Liver (tissue), 9 donors: Measurements from ENCODE around the gene HSPB3. TPM values are rescaled to one million over a fixed set of nuclear protein-coding genes. Genes with fewer than 3 reads are reported as not detected.

Source experiments
- DNase-seq: peaks from one replicate; pipeline ENCODE4 v3.0.0-alpha.2; 2017; ENCODE audit warnings: low spot score
- H3K27ac ChIP-seq, 2 donors: one replicate each; pipeline ENCODE4 v1.7.0; 2013; ENCODE audit warnings: inconsistent platforms in 2 of 2, low read length in 2 of 2, control low read depth in 1 of 2, low read depth in 1 of 2, mild to moderate bottlenecking in 1 of 2
- H3K27me3 ChIP-seq, 4 donors: one replicate each; pipeline versions ENCODE4 v1.6.1 to v1.7.0; 2013; ENCODE audit warnings: low read length in 3 of 4, inconsistent platforms in 1 of 4, mild to moderate bottlenecking in 1 of 4, moderate library complexity in 1 of 4; ENCODE audit not compliant: control insufficient read depth in 4 of 4, insufficient read depth in 4 of 4
- H3K36me3 ChIP-seq, 4 donors: one replicate each; pipeline versions ENCODE4 v1.6.1 to v1.7.0; 2013; ENCODE audit warnings: low read length in 3 of 4, mild to moderate bottlenecking in 3 of 4, low read depth in 1 of 4, moderate library complexity in 1 of 4; ENCODE audit not compliant: control insufficient read depth in 4 of 4, insufficient read depth in 3 of 4
- H3K4me1 ChIP-seq, 4 donors: one replicate each; pipeline versions ENCODE4 v1.6.1 to v1.7.0; 2013; ENCODE audit warnings: low read length in 3 of 4, mild to moderate bottlenecking in 3 of 4, moderate library complexity in 1 of 4; ENCODE audit not compliant: control insufficient read depth in 4 of 4, insufficient read depth in 4 of 4
- H3K4me3 ChIP-seq, 3 donors: one replicate each; pipeline versions ENCODE4 v1.6.1 to v1.7.0; 2013; ENCODE audit warnings: low read length in 3 of 3, control low read depth in 1 of 3, low read depth in 1 of 3, mild to moderate bottlenecking in 1 of 3
- H3K9ac ChIP-seq, 2 donors: one replicate each; pipeline ENCODE4 v1.7.0; 2013; ENCODE audit warnings: low read length in 2 of 2, mild to moderate bottlenecking in 2 of 2, moderate library complexity in 2 of 2, control low read depth in 1 of 2, low read depth in 1 of 2
- H3K9me3 ChIP-seq, 4 donors: one replicate each; pipeline versions ENCODE4 v1.6.1 to v1.7.0; 2013; ENCODE audit warnings: low read length in 3 of 4; ENCODE audit not compliant: control insufficient read depth in 4 of 4
- CTCF ChIP-seq: fragments of 150-350 bp; IDR thresholded peaks from 2 replicates; pipeline ENCODE4 v1.5.1; 2017; ENCODE audit warnings: improper control_type of control experiment, low read depth, low read length; ENCODE audit not compliant: missing input control
- EGR1 ChIP-seq, 2 donors: IDR thresholded peaks; 2 replicates each; pipeline ENCODE4 v1.6.1; 2016 to 2018; ENCODE audit warnings: antibody characterized with exemption in 2 of 2, low read depth in 2 of 2
- FOXA2 ChIP-seq: IDR thresholded peaks from 2 replicates; pipeline ENCODE4 v1.6.1; 2016; ENCODE audit warnings: antibody characterized with exemption
- GABPA ChIP-seq, 2 donors: IDR thresholded peaks in 1 of 2; conservative IDR thresholded peaks in 1 of 2; 2 replicates each; pipeline ENCODE4 v1.6.1; 2016; ENCODE audit warnings: antibody characterized with exemption in 2 of 2, mild to moderate bottlenecking in 1 of 2, moderate library complexity in 1 of 2
- HNF4A ChIP-seq, 2 donors: conservative IDR thresholded peaks; 2 replicates each; pipeline ENCODE4 v1.6.1; 2016; ENCODE audit warnings: antibody characterized with exemption in 2 of 2, mild to moderate bottlenecking in 2 of 2
- HNF4G ChIP-seq: IDR thresholded peaks from 2 replicates; pipeline ENCODE4 v1.6.1; 2016; ENCODE audit warnings: antibody characterized with exemption
- JUND ChIP-seq, 2 donors: IDR thresholded peaks; 2 replicates each; pipeline ENCODE4 v1.6.1; 2016; ENCODE audit warnings: antibody characterized with exemption in 2 of 2
- MAX ChIP-seq: IDR thresholded peaks from 2 replicates; pipeline ENCODE4 v1.6.1; 2016; ENCODE audit warnings: antibody characterized with exemption
- NR2F2 ChIP-seq: IDR thresholded peaks from 2 replicates; pipeline ENCODE4 v1.6.1; 2016; ENCODE audit warnings: antibody characterized with exemption
- RAD21 ChIP-seq, 2 donors: IDR thresholded peaks; 2 replicates each; pipeline ENCODE4 v1.6.1; 2016; ENCODE audit warnings: antibody characterized with exemption in 2 of 2, mild to moderate bottlenecking in 2 of 2
- REST ChIP-seq: IDR thresholded peaks from 2 replicates; pipeline ENCODE4 v1.6.1; 2016; ENCODE audit warnings: antibody characterized with exemption, mild to moderate bottlenecking
- RXRA ChIP-seq, 2 donors: IDR thresholded peaks; 2 replicates each; pipeline ENCODE4 v1.6.1; 2017 to 2018; ENCODE audit warnings: antibody characterized with exemption in 2 of 2, mild to moderate bottlenecking in 1 of 2
- SP1 ChIP-seq: IDR thresholded peaks from 2 replicates; pipeline ENCODE4 v1.6.1; 2018; ENCODE audit warnings: antibody characterized with exemption, mild to moderate bottlenecking
- TAF1 ChIP-seq: conservative IDR thresholded peaks from 2 replicates; pipeline ENCODE4 v1.6.1; 2016; ENCODE audit warnings: antibody characterized with exemption, mild to moderate bottlenecking
- YY1 ChIP-seq: IDR thresholded peaks from 2 replicates; pipeline ENCODE4 v1.6.1; 2016; ENCODE audit warnings: antibody characterized with exemption, mild to moderate bottlenecking
- WGBS: extraction: QIAGEN DNeasy Blood & Tissue Kit; methylation state at CpG from one replicate; pipeline ENCODE4 v1.1.7; 2013; 5-methylcytosine and 5-hydroxymethylcytosine counted together
- polyA plus RNA-seq, 2 donors: library from polyadenylated mRNA; stranded (reverse) in 1 of 2; unstranded in 1 of 2; fragments of 200-250 nt in 1 of 2; fragments of >200 nt in 1 of 2; fragmentation: Nextera tagmentation in 1 of 2; extraction: Ambion mirVana in 1 of 2; gene quantifications; one replicate each; pipeline versions ENCODE4 v1.2.1 to v1.2.3, GENCODE V29; 2013 to 2015
- total RNA-seq, 2 donors: library from RNA; depleted of rRNA; stranded (reverse); fragments of >200 nt; gene quantifications; one replicate each; pipeline ENCODE4 v1.2.3, GENCODE V29; 2014
- TF ChIP-seq, protein P1 (sequence below): IDR thresholded peaks from 2 replicates; pipeline ENCODE4 v1.6.1; 2016; ENCODE audit warnings: antibody characterized with exemption
- donor health status: healthy.
- donor health status: healthy.
- donor health status: healthy.
- donor health status: healthy.
- donor health status: healthy.

HSPB3 gene
- total and polyA plus RNA-seq, 4 donors = 0.17 TPM; not detected in 3

DNA sequence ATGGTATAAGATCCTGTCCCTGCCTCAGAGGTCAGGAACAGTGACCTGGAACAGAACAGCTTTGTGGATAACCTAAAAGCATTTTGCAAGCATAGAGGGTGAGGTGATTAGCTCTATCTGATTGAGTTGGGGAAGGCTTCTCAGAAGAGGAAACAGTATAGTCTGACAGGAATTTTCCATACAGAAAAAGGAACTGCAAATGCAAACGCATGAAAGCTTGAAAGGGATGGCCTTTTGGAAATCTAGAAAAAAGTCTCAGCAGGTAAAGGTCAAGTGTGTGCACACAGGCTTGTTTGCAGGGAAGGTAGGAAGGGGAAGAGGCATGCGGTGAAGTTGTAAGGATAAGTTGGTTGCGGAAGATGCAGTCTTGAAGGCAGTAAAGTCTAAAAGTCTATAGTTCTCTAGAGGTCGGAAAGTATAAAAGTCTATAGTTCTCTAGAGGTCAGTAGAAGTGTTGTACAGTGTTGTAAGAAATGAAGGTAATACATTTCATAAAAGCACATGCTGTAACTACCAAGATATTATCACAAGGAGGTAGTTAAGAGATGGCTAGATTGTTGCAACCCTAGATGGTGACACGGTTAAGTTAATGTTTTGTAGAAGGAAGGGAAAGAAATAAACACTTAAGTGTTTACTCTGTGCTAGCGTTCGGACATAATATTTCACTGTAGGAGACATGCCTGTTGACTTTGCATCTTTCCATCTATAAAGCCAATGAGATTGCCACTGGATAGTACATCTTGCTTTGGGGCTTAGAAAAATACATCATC, 16.7 kb upstream of the HSPB3 start:
- Histone ChIP-seq H3K27me3 (peaks cover 0 to 3% (median 0%) of the 10 kb centered on the region in 4 donors), H3K9ac (no peak overlapping the region), H3K4me1 (no peaks in the 10 kb centered on the region), H3K9me3 (no peaks in the 10 kb centered on the region), H3K36me3 (no peaks in the 10 kb centered on the region), H3K4me3 (no peak overlapping the region), H3K27ac (no peak overlapping the region)
- no peak for DNase-seq
- no peak for TF ChIP-seq FOXA2
- no peak for TF ChIP-seq HNF4A (conservative IDR thresholded peaks at IDR 0.05)
- TF ChIP-seq MAX = no peak
- no peak for TF ChIP-seq GABPA (IDR thresholded peaks at IDR 0.05 in 1 of 2, conservative IDR thresholded peaks at IDR 0.05 in 1 of 2)
- no peak for TF ChIP-seq HNF4G
- no peak for TF ChIP-seq SP1
- TF ChIP-seq CTCF = no peak
- TF ChIP-seq REST = no peak
- no peak for TF ChIP-seq NR2F2
- no peak for TF ChIP-seq EGR1 (IDR thresholded peaks at IDR 0.05; ENCODE audit: low read depth in 2 of 2)
- TF ChIP-seq RAD21 (IDR thresholded peaks at IDR 0.05) = no peak
- TF ChIP-seq, protein P1, sequence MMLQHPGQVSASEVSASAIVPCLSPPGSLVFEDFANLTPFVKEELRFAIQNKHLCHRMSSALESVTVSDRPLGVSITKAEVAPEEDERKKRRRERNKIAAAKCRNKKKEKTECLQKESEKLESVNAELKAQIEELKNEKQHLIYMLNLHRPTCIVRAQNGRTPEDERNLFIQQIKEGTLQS = no peak
- TF ChIP-seq TAF1 = no peak
- WGBS = 70% methylated on average over 7 of the region's 7 CpGs

- DNase-seq = no peak
- no peak overlapping the region for H3K27ac ChIP-seq
- no peak overlapping the region for H3K4me3 ChIP-seq
- peaks cover 0 to 3% (median 0%) of the 10 kb centered on the region in 4 donors for H3K27me3 ChIP-seq
- no peaks in the 10 kb centered on the region for H3K36me3 ChIP-seq
- no peaks in the 10 kb centered on the region for H3K9me3 ChIP-seq
- no peaks in the 10 kb centered on the region for H3K4me1 ChIP-seq
- H3K9ac ChIP-seq = no peak overlapping the region
- WGBS = 86% methylated on average over 6 of the region's 6 CpGs
- TF ChIP-seq, protein P1 = no peak
- TF ChIP-seq HNF4G (no peak), FOXA2 (no peak), YY1 (no peak), TAF1 (no peak), JUND (IDR thresholded peaks at IDR 0.05) (no peak), RAD21 (IDR thresholded peaks at IDR 0.05) (no peak), CTCF (no peak), SP1 (no peak), EGR1 (IDR thresholded peaks at IDR 0.05; ENCODE audit: low read depth in 2 of 2) (no peak), RXRA (IDR thresholded peaks at IDR 0.05) (no peak), HNF4A (conservative IDR thresholded peaks at IDR 0.05) (no peak), REST (no peak), NR2F2 (no peak), MAX (no peak), GABPA (IDR thresholded peaks at IDR 0.05 in 1 of 2, conservative IDR thresholded peaks at IDR 0.05 in 1 of 2) (no peak)
These were observed 15.0 kb upstream of the HSPB3 start for GRCh38 chr5:54440456-54440893.
